Neural cell (in vitro differentiated cells): ENCODE results near the gene OPRM1. TPM values are rescaled to one million over a fixed set of nuclear protein-coding genes. Genes with fewer than 3 reads are reported as not detected.

Experiments used
- H2AFZ ChIP-seq: fragments of 200-600, 300-800 bp; sonication (generic), shearing (Covaris generic); 2 replicates; pipeline ENCODE4 v1.6.0; 2014; ENCODE audit warnings: low read depth, mild to moderate bottlenecking, antibody characterized with exemption, low read length, moderate library complexity
- H3F3A ChIP-seq: fragments of 200-600 bp; shearing (Covaris generic); 2 replicates; pipeline ENCODE4 v1.6.1; 2016; ENCODE audit warnings: mild to moderate bottlenecking, moderate library complexity, mixed read lengths, antibody characterized with exemption, low read length; ENCODE audit not compliant: insufficient read depth, poor library complexity, severe bottlenecking
- H3K27ac ChIP-seq: fragments of 200-600, 300-800 bp; sonication (generic), shearing (Covaris generic); 2 replicates; pipeline ENCODE4 v1.5.1; 2014; ENCODE audit warnings: mild to moderate bottlenecking, low read length, moderate library complexity
- H3K27me3 ChIP-seq: fragments of 300-800, 200-600 bp; sonication (generic), shearing (Covaris generic); 2 replicates; pipeline ENCODE4 v1.6.0; 2014; ENCODE audit warnings: mild to moderate bottlenecking, low read depth, low read length, moderate library complexity; ENCODE audit not compliant: insufficient read depth
- H3K36me3 ChIP-seq: fragments of 300-800, 200-600 bp; sonication (generic), shearing (Covaris generic); 2 replicates; pipeline ENCODE4 v1.5.1; 2014; ENCODE audit warnings: mild to moderate bottlenecking, antibody characterized with exemption, low read length, moderate library complexity; ENCODE audit not compliant: insufficient read depth
- H3K4me2 ChIP-seq: fragments of 300-800, 200-600 bp; sonication (generic), shearing (Covaris generic); 2 replicates; pipeline ENCODE4 v1.6.0; 2014; ENCODE audit warnings: mild to moderate bottlenecking, low read length
- H3K4me3 ChIP-seq: fragments of 300-800, 200-600 bp; sonication (generic), shearing (Covaris generic); 2 replicates; pipeline ENCODE4 v1.5.1; 2014; ENCODE audit warnings: mild to moderate bottlenecking, low read length, moderate library complexity
- H3K79me2 ChIP-seq: fragments of 200-600 bp; shearing (Covaris generic); replicated peaks from 2 replicates; pipeline ENCODE4 v1.6.0; 2014; ENCODE audit warnings: mild to moderate bottlenecking, low read length, moderate library complexity; ENCODE audit not compliant: insufficient read depth
- H3K9ac ChIP-seq: fragments of 300-800, 200-600 bp; sonication (generic), shearing (Covaris generic); 2 replicates; pipeline ENCODE4 v1.6.1; 2016; ENCODE audit warnings: mild to moderate bottlenecking, low read length, mixed read lengths
- H3K9me2 ChIP-seq: fragments of 200-600 bp; shearing (Covaris generic); 2 replicates; pipeline ENCODE4 v1.6.1; 2016; ENCODE audit warnings: mild to moderate bottlenecking, low read length, mixed read lengths; ENCODE audit not compliant: insufficient read depth
- H3K9me3 ChIP-seq: fragments of 200-600, 300-800 bp; sonication (generic), shearing (Covaris generic); 2 replicates; pipeline ENCODE4 v1.6.1; 2016; ENCODE audit warnings: mild to moderate bottlenecking, mixed run types, low read length, moderate library complexity, mixed read lengths
- H4K20me1 ChIP-seq: fragments of 200-600 bp; shearing (Covaris generic); 2 replicates; pipeline ENCODE4 v1.6.1; 2016; ENCODE audit warnings: mild to moderate bottlenecking, mixed run types; ENCODE audit not compliant: insufficient read depth
- EP300 ChIP-seq: fragments of 450-650 bp; conservative IDR thresholded peaks from 2 replicates; pipeline ENCODE4 v1.6.1; 2014; ENCODE audit warnings: antibody characterized with exemption, mild to moderate bottlenecking, moderate library complexity; ENCODE audit not compliant: poor library complexity, severe bottlenecking
- EZH2 ChIP-seq: fragments of 200-600, 300-800 bp; shearing (Covaris generic), sonication (generic); IDR thresholded peaks from 2 replicates; pipeline ENCODE4 v1.6.1; 2014; ENCODE audit warnings: antibody characterized with exemption, low read length, borderline replicate concordance, mild to moderate bottlenecking; ENCODE audit not compliant: insufficient read depth, poor library complexity, severe bottlenecking
- MXI1 ChIP-seq: fragments of 450-650 bp; conservative IDR thresholded peaks from 2 replicates; pipeline ENCODE4 v1.6.1; 2014; ENCODE audit warnings: antibody characterized with exemption, mild to moderate bottlenecking; ENCODE audit not compliant: poor library complexity, severe bottlenecking
- POLR2AphosphoS5 ChIP-seq: IDR thresholded peaks from 2 replicates; pipeline ENCODE4 v1.6.1; 2012
- RAD21 ChIP-seq: fragments of 450-650 bp; conservative IDR thresholded peaks from 2 replicates; pipeline ENCODE4 v1.6.1; 2014; ENCODE audit warnings: antibody characterized with exemption, mild to moderate bottlenecking, moderate library complexity
- SMC3 ChIP-seq: fragments of 450-650 bp; conservative IDR thresholded peaks from 2 replicates; pipeline ENCODE4 v1.6.1; 2014; ENCODE audit warnings: antibody characterized with exemption, mild to moderate bottlenecking, moderate library complexity; ENCODE audit not compliant: poor library complexity
- TAF1 ChIP-seq: IDR thresholded peaks from 2 replicates; pipeline ENCODE4 v1.6.1; 2012; ENCODE audit warnings: low read depth
- polyA plus RNA-seq: library from polyadenylated mRNA; depleted of rRNA; stranded (reverse); fragments of >200 nt; gene quantifications from 2 replicates; pipeline ENCODE4 v1.2.3, GENCODE V29; 2014
- TF ChIP-seq, protein P1 (sequence below): fragments of 450-650 bp; IDR thresholded peaks from 2 replicates; pipeline ENCODE4 v1.5.1; 2014; ENCODE audit warnings: antibody characterized with exemption, mild to moderate bottlenecking, moderate library complexity; ENCODE audit not compliant: poor library complexity, severe bottlenecking
- TF ChIP-seq, protein P2 (sequence below): IDR thresholded peaks from 2 replicates; pipeline ENCODE4 v1.6.1; 2012; ENCODE audit warnings: borderline replicate concordance

Gene OPRM1
- polyA plus RNA-seq, 1 donor from 2014 or later: 1.5 TPM

DNA sequence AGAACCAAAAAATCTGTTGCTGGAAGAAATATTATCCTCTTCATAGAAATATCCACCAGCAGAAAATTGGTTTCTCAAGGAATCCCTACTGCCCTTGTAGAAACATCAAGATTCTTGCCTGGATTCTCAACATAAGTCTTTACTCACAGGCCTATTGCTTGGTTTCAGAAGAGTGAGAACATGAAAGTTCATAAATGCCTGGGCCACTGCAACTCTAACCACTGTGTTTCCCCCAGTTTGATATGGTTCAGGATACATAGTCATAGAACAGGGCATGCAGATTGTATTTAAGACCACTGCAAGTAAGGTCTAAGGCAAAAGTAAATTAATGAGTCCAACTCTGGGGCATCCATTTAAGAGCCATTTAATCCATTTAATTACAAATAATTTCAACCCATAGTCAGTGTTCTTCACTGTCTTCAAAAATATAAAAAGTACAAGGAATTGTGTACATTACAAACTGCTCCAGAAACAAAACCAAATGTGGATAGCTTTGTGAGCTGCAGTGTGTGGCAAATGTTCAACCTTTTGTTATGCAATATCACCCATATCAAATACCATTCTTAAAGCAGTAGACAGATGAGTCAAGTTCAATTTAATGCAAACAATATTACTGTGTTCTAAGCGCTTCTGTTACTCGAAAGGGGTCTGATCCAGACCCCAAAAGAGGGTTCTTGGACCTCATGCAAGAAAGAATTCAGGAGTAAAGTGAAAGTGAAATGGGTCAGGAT lies 83.3 kb downstream of the OPRM1 start:
- H3K4me3 ChIP-seq: no peak overlapping the region
- no peak overlapping the region for H3K4me2 ChIP-seq
- no peaks in the 10 kb centered on the region for H3F3A ChIP-seq
- H3K79me2 ChIP-seq: no peaks in the 10 kb centered on the region
- H2AFZ ChIP-seq: no peak overlapping the region
- H3K27me3 ChIP-seq: no peaks in the 10 kb centered on the region
- H3K9ac ChIP-seq: no peak overlapping the region
- no peaks in the 10 kb centered on the region for H3K9me3 ChIP-seq
- H4K20me1 ChIP-seq: no peaks in the 10 kb centered on the region
- H3K27ac ChIP-seq: no peak overlapping the region
- H3K36me3 ChIP-seq: no peaks in the 10 kb centered on the region
- H3K9me2 ChIP-seq: no peaks in the 10 kb centered on the region
- TF ChIP-seq MXI1 (no peak), POLR2AphosphoS5 (no peak), SMC3 (no peak), EP300 (no peak), RAD21 (no peak), EZH2 (no peak), TAF1 (no peak)
- TF ChIP-seq, protein P1, sequence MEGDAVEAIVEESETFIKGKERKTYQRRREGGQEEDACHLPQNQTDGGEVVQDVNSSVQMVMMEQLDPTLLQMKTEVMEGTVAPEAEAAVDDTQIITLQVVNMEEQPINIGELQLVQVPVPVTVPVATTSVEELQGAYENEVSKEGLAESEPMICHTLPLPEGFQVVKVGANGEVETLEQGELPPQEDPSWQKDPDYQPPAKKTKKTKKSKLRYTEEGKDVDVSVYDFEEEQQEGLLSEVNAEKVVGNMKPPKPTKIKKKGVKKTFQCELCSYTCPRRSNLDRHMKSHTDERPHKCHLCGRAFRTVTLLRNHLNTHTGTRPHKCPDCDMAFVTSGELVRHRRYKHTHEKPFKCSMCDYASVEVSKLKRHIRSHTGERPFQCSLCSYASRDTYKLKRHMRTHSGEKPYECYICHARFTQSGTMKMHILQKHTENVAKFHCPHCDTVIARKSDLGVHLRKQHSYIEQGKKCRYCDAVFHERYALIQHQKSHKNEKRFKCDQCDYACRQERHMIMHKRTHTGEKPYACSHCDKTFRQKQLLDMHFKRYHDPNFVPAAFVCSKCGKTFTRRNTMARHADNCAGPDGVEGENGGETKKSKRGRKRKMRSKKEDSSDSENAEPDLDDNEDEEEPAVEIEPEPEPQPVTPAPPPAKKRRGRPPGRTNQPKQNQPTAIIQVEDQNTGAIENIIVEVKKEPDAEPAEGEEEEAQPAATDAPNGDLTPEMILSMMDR: no peak
- TF ChIP-seq, protein P2, sequence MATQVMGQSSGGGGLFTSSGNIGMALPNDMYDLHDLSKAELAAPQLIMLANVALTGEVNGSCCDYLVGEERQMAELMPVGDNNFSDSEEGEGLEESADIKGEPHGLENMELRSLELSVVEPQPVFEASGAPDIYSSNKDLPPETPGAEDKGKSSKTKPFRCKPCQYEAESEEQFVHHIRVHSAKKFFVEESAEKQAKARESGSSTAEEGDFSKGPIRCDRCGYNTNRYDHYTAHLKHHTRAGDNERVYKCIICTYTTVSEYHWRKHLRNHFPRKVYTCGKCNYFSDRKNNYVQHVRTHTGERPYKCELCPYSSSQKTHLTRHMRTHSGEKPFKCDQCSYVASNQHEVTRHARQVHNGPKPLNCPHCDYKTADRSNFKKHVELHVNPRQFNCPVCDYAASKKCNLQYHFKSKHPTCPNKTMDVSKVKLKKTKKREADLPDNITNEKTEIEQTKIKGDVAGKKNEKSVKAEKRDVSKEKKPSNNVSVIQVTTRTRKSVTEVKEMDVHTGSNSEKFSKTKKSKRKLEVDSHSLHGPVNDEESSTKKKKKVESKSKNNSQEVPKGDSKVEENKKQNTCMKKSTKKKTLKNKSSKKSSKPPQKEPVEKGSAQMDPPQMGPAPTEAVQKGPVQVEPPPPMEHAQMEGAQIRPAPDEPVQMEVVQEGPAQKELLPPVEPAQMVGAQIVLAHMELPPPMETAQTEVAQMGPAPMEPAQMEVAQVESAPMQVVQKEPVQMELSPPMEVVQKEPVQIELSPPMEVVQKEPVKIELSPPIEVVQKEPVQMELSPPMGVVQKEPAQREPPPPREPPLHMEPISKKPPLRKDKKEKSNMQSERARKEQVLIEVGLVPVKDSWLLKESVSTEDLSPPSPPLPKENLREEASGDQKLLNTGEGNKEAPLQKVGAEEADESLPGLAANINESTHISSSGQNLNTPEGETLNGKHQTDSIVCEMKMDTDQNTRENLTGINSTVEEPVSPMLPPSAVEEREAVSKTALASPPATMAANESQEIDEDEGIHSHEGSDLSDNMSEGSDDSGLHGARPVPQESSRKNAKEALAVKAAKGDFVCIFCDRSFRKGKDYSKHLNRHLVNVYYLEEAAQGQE: no peak

DNA sequence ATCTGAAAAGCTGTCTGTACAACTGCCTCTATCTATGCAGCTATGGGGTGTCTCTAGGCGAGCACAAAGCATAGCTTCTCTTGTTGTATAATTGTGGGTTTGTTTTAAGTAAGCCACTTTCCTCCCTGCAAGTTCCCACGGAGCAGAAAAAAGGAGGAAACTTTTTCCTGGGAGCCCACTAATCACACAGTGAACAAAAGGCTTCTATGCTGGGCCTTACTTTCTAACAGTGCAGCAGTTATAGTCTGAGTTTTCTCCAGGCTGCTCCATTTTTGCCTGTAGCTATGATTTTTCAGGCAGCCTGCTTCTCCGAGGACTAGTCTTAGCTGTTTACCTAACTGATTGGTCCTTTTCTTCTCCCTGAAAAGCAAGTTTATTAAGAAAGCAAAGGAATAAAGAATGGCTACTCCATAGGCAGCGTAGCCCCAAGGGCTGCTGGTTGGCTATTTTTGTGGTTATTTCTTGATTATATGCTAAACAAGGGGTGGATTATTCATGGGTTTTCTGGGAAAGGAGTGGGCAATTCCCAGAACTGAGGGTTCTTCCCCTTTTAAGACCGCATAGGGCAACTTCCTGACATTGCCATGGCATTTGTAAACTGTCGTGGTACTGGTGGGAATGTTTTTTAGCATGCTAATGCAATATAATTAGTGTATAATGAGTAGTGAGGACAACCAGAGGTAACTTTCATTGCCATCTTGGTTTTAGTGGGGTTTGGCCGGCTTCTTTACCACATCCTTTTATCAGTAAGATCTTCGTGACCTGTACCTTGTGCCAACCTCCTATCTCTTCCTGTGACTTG lies 84.3 kb downstream of the OPRM1 start:
- Histone ChIP-seq H3K4me3 (no peak overlapping the region), H3K27ac (no peak overlapping the region), H2AFZ (no peak overlapping the region), H3K36me3 (no peaks in the 10 kb centered on the region), H3K79me2 (no peaks in the 10 kb centered on the region), H3K27me3 (no peaks in the 10 kb centered on the region), H3K9me3 (no peaks in the 10 kb centered on the region), H3F3A (no peaks in the 10 kb centered on the region), H4K20me1 (no peaks in the 10 kb centered on the region), H3K4me2 (no peak overlapping the region), H3K9ac (no peak overlapping the region), H3K9me2 (no peaks in the 10 kb centered on the region)
- TF ChIP-seq POLR2AphosphoS5 (no peak), EP300 (no peak), TAF1 (no peak), EZH2 (no peak), MXI1 (no peak), SMC3 (no peak), RAD21 (no peak)
- TF ChIP-seq, protein P1: no peak
- TF ChIP-seq, protein P2: no peak
